Fibroblast of the aortic adventitia (primary cell): ENCODE data around the gene KIAA1328. TPM values are rescaled to one million over a fixed set of nuclear protein-coding genes. Genes with fewer than 3 reads are reported as not detected.

ENCODE experiments used
- DNase-seq: peaks from one replicate; pipeline ENCODE4 v3.0.0-alpha.2; 2010; ENCODE audit warnings: low read depth
- H3K4me3 ChIP-seq: 2 replicates; pipeline ENCODE4 v1.5.1; 2011; ENCODE audit warnings: low read depth, mild to moderate bottlenecking, control low read depth, low read length, moderate library complexity
- total RNA-seq: library from RNA; depleted of rRNA; stranded (reverse); fragments of >200 nt; gene quantifications from 2 replicates; pipeline ENCODE4 v1.2.3, GENCODE V29; 2012; ENCODE audit warnings: low replicate concordance
- TF ChIP-seq, protein P1 (sequence below): IDR thresholded peaks from 2 replicates; pipeline ENCODE4 v1.5.1; 2011; ENCODE audit warnings: mild to moderate bottlenecking, low read length, control low read depth, inconsistent platforms; ENCODE audit not compliant: insufficient read depth

The KIAA1328 gene
- total RNA-seq, 1 donor = 13.6 TPM

DNA sequence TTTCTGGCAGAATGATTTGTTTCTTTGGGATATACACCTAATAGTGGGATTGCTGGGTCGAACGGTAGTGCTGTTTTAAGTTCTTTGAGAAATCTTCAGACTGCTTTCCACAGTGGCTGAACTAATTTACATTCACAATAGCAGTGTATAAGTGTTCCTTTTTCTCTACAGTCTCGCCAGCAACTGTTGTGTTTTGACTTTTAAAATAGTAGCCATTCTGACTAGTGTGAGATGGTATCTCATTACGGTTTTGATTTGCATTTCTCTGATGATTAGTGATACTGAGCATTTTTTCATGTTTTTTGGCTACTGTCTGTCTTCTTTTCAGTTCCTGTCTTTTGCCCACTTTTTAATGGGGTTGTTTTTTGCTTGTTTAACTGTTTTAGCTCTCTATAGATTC lies 306.2 kb downstream of the KIAA1328 start:
- no peak for DNase-seq
- TF ChIP-seq, protein P1, sequence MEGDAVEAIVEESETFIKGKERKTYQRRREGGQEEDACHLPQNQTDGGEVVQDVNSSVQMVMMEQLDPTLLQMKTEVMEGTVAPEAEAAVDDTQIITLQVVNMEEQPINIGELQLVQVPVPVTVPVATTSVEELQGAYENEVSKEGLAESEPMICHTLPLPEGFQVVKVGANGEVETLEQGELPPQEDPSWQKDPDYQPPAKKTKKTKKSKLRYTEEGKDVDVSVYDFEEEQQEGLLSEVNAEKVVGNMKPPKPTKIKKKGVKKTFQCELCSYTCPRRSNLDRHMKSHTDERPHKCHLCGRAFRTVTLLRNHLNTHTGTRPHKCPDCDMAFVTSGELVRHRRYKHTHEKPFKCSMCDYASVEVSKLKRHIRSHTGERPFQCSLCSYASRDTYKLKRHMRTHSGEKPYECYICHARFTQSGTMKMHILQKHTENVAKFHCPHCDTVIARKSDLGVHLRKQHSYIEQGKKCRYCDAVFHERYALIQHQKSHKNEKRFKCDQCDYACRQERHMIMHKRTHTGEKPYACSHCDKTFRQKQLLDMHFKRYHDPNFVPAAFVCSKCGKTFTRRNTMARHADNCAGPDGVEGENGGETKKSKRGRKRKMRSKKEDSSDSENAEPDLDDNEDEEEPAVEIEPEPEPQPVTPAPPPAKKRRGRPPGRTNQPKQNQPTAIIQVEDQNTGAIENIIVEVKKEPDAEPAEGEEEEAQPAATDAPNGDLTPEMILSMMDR = no peak
- H3K4me3 ChIP-seq = no peak overlapping the region

- TF ChIP-seq, protein P1 = no peak
- no peak overlapping the region for H3K4me3 ChIP-seq
- no peak for DNase-seq
Measured at GRCh38 chr18:37138456-37138855, 309.5 kb downstream of the KIAA1328 start.

- TF ChIP-seq, protein P1 = no peak
- DNase-seq = no peak
- no peak overlapping the region for H3K4me3 ChIP-seq
Measured at GRCh38 chr18:37139876-37140275, 310.9 kb downstream of the KIAA1328 start.

DNA sequence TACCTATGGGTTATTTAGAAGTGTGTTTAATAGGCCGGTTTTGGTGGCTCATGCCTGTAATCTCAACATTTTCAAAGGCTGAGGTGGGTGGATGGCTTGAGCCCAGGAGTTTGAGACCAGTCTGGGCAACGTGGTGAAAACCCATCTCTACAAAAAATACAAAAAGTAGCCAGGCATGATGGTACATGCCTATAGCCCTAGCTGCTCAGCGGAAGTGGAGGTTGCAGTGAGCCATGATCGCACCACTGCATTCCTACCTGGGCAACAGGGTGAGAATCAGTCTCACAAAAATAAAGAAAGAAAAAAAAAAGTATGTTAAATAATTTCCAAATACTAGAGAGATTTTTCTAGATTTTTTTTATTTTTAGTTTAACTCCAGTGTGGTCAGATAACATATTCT lies 316.0 kb downstream of the KIAA1328 start:
- no peak for DNase-seq
- TF ChIP-seq, protein P1 = no peak
- H3K4me3 ChIP-seq = no peak overlapping the region

GRCh38 chr18:37156330-37156942 lies 327.5 kb downstream of the KIAA1328 start:
- TF ChIP-seq, protein P1 = no peak
- no peak for DNase-seq
- H3K4me3 ChIP-seq = no peak overlapping the region

- TF ChIP-seq, protein P1 = no peak
- no peak for DNase-seq
- H3K4me3 ChIP-seq = no peak overlapping the region
Measured at GRCh38 chr18:37160038-37160820, 331.3 kb downstream of the KIAA1328 start.
